Loucy (cell line): ENCODE data around the gene NUDT3.
"Not testable (repeated sequence)": the region's sequence is repeated elsewhere in the genome, so short reads cannot be mapped to it uniquely, and the experiment has no call there.

ENCODE experiments used
- H2AFZ ChIP-seq: fragments of 200-600 bp; sonication (generic); 2 replicates; pipeline ENCODE4 v1.6.0; 2016; ENCODE audit warnings: antibody characterized with exemption, mild to moderate bottlenecking, low read length, moderate library complexity
- H3F3A ChIP-seq: fragments of 200-600 bp; 2 replicates; pipeline ENCODE4 v1.6.0; 2016; ENCODE audit warnings: antibody characterized with exemption, low read depth, mild to moderate bottlenecking
- H3K27me3 ChIP-seq: fragments of 200-600 bp; sonication (generic); 2 replicates; pipeline ENCODE4 v1.6.1; 2014; ENCODE audit warnings: low read length, mild to moderate bottlenecking; ENCODE audit not compliant: insufficient read depth, poor library complexity, severe bottlenecking
- H3K36me3 ChIP-seq: fragments of 200-600 bp; sonication (generic); 2 replicates; pipeline ENCODE4 v1.6.1; 2016; ENCODE audit warnings: low read length; ENCODE audit not compliant: insufficient read depth
- H3K4me1 ChIP-seq: fragments of 200-600 bp; sonication (generic); 2 replicates; pipeline ENCODE4 v1.5.1; 2014; ENCODE audit warnings: low read length, mild to moderate bottlenecking; ENCODE audit not compliant: insufficient read depth, poor library complexity, severe bottlenecking
- H3K4me2 ChIP-seq: fragments of 200-600 bp; sonication (generic); 2 replicates; pipeline ENCODE4 v1.6.0; 2014; ENCODE audit warnings: antibody characterized with exemption, low read length, low read depth, mild to moderate bottlenecking; ENCODE audit not compliant: poor library complexity, severe bottlenecking
- H3K4me3 ChIP-seq: fragments of 200-600 bp; sonication (generic); 2 replicates; pipeline ENCODE4 v1.5.1; 2014; ENCODE audit warnings: low read length, mild to moderate bottlenecking, mixed read lengths; ENCODE audit not compliant: poor library complexity, severe bottlenecking
- H3K79me2 ChIP-seq: fragments of 200-600 bp; sonication (generic); 2 replicates; pipeline ENCODE4 v1.6.1; 2014; ENCODE audit warnings: low read length; ENCODE audit not compliant: insufficient read depth
- H3K9ac ChIP-seq: fragments of 200-600 bp; sonication (generic); 2 replicates; pipeline ENCODE4 v1.6.0; 2014; ENCODE audit warnings: mild to moderate bottlenecking, low read depth, low read length, moderate library complexity; ENCODE audit not compliant: poor library complexity, severe bottlenecking
- H3K9me2 ChIP-seq: fragments of 200-600 bp; sonication (generic); replicated peaks from 2 replicates; pipeline ENCODE4 v1.6.1; 2016; ENCODE audit warnings: low read depth, low read length, mixed read lengths
- H3K9me3 ChIP-seq: fragments of 200-600 bp; sonication (generic); 2 replicates; pipeline ENCODE4 v1.6.1; 2014; ENCODE audit warnings: mild to moderate bottlenecking, antibody characterized with exemption, low read length, low read depth; ENCODE audit not compliant: insufficient read depth
- H4K20me1 ChIP-seq: fragments of 200-600 bp; sonication (generic); 2 replicates; pipeline ENCODE4 v1.6.0; 2014; ENCODE audit warnings: antibody characterized with exemption, low read length, mild to moderate bottlenecking; ENCODE audit not compliant: insufficient read depth, poor library complexity, severe bottlenecking
- CTCF ChIP-seq: fragments of 200-600 bp; sonication (generic); conservative IDR thresholded peaks from 2 replicates; pipeline ENCODE4 v1.5.1; 2014; ENCODE audit warnings: mild to moderate bottlenecking, antibody characterized with exemption, low read length
- EZH2phosphoT487 ChIP-seq: fragments of 200-600 bp; IDR thresholded peaks from 2 replicates; pipeline ENCODE4 v1.6.1; 2018; ENCODE audit warnings: antibody characterized with exemption, mild to moderate bottlenecking, moderate library complexity, borderline replicate concordance

NUDT3 gene

GRCh38 chr6:34412016-34412415 is 19.5 kb upstream of the NUDT3 start:
- H3K9me2 ChIP-seq: no peaks in the 10 kb centered on the region
- H3K4me3 ChIP-seq: no peak overlapping the region
- H2AFZ ChIP-seq: no peak overlapping the region
- no peaks in the 10 kb centered on the region for H3K27me3 ChIP-seq
- H3K9ac ChIP-seq: no peak overlapping the region
- H3F3A ChIP-seq: no peaks in the 10 kb centered on the region
- H3K4me1 ChIP-seq: no peaks in the 10 kb centered on the region
- TF ChIP-seq EZH2phosphoT487 (no peak), CTCF (no peak)
- H3K36me3 ChIP-seq: peaks cover 20% of the 10 kb centered on the region; the same call in 1 of the 2 replicates
- H3K79me2 ChIP-seq: no peaks in the 10 kb centered on the region
- H3K4me2 ChIP-seq: no peak overlapping the region
- H4K20me1 ChIP-seq: peaks cover 3% of the 10 kb centered on the region
- H3K9me3 ChIP-seq: no peaks in the 10 kb centered on the region

- not testable (repeated sequence) for H3K4me3 ChIP-seq, H3K79me2 ChIP-seq, H3K9ac ChIP-seq, H4K20me1 ChIP-seq, H3F3A ChIP-seq, H2AFZ ChIP-seq, H3K27me3 ChIP-seq, H3K9me2 ChIP-seq, H3K4me1 ChIP-seq, H3K36me3 ChIP-seq, H3K4me2 ChIP-seq, H3K9me3 ChIP-seq
Observed at GRCh38 chr6:34407915-34408314, 15.4 kb upstream of the NUDT3 start.

- Histone ChIP-seq H3F3A (no peaks in the 10 kb centered on the region), H3K79me2 (peaks cover 7% of the 10 kb centered on the region), H3K9me3 (0 out of 2 replicates have a peak, but pooled peaks cover 3% of the 10 kb centered on the region), H3K27me3 (no peaks in the 10 kb centered on the region), H3K9ac (no peak overlapping the region), H3K4me1 (peaks cover 4% of the 10 kb centered on the region), H2AFZ (no peak overlapping the region), H3K4me2 (no peak overlapping the region), H3K36me3 (no peaks in the 10 kb centered on the region), H3K4me3 (no peak overlapping the region), H3K9me2 (no peaks in the 10 kb centered on the region), H4K20me1 (no peaks in the 10 kb centered on the region)
- no peak for TF ChIP-seq CTCF
Observed at GRCh38 chr6:34396518-34396917, 4.0 kb upstream of the NUDT3 start.

DNA sequence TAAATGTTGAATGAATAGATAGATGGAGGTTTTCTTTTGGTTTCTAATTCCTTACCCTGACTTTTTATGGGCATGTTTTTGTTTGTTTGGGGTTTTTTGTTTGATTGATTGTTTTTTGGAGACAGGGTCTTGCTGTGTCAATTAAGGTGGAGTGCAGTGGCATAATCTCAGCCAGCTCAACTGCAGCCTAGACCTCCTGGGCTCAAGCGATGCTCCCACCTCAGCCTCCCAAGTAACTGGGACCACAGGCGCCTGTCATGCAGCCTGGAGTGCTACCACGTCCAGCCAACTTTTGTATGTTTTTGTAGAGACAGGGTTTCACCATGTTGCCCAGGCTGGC is 1.5 kb upstream of the NUDT3 start:
- Histone ChIP-seq H3K79me2 (peaks cover 33% of the 10 kb centered on the region), H3K9me3 (0 out of 2 replicates have a peak, but pooled peaks cover 3% of the 10 kb centered on the region), H3K4me1 (peaks cover 17% of the 10 kb centered on the region), H3K4me2 (peak overlapping the region; percentile 91), H3K9me2 (no peaks in the 10 kb centered on the region), H3F3A (no peaks in the 10 kb centered on the region), H2AFZ (no peak overlapping the region), H3K36me3 (no peaks in the 10 kb centered on the region), H3K9ac (no peak overlapping the region), H4K20me1 (peaks cover 10% of the 10 kb centered on the region), H3K4me3 (peak overlapping the region; percentile 87), H3K27me3 (no peaks in the 10 kb centered on the region)
- TF ChIP-seq CTCF (no peak), EZH2phosphoT487 (no peak)
